ENCODE measurements around the gene KRTAP16-1. TPM values are rescaled to one million over a fixed set of nuclear protein-coding genes. Genes with fewer than 3 reads are reported as not detected.

The KRTAP16-1 gene
- total RNA-seq, 1 donor from 2014 or later = not detected

DNA sequence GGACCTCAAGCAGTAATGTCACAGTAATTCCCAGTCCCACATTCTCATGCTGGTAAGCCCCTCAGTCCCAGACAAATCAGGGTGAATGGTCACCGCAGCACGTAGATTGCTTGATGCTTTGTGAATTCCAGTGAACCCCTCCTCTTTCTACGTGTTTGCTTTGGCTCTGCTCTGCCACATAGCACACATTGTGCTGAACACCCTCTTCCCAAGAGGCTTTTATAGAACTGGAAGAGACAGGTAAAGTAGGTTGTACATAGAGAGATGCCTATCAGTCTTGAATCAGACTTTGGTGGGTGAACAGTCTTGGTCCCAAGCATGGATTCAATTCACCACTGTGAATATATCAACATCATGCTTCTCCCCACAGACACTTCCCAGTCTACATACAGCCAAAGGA, 44.5 kb downstream of the KRTAP16-1 start:
- TF ChIP-seq, protein P1, sequence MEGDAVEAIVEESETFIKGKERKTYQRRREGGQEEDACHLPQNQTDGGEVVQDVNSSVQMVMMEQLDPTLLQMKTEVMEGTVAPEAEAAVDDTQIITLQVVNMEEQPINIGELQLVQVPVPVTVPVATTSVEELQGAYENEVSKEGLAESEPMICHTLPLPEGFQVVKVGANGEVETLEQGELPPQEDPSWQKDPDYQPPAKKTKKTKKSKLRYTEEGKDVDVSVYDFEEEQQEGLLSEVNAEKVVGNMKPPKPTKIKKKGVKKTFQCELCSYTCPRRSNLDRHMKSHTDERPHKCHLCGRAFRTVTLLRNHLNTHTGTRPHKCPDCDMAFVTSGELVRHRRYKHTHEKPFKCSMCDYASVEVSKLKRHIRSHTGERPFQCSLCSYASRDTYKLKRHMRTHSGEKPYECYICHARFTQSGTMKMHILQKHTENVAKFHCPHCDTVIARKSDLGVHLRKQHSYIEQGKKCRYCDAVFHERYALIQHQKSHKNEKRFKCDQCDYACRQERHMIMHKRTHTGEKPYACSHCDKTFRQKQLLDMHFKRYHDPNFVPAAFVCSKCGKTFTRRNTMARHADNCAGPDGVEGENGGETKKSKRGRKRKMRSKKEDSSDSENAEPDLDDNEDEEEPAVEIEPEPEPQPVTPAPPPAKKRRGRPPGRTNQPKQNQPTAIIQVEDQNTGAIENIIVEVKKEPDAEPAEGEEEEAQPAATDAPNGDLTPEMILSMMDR (IDR thresholded peaks at IDR 0.05) = no peak
- H3K4me1 Mint-ChIP-seq (ENCODE audit: low read depth) = no peaks in the 10 kb centered on the region
- no peak overlapping the region for H3K4me3 Mint-ChIP-seq (ENCODE audit: unreplicated experiment)
- peaks cover 2% of the 10 kb centered on the region for H3K36me3 Mint-ChIP-seq (ENCODE audit: low read depth)
- peaks cover 2% of the 10 kb centered on the region for H3K9me3 Mint-ChIP-seq (ENCODE audit: low read depth)
- H3K27ac Mint-ChIP-seq (ENCODE audit: unreplicated experiment) = no peak overlapping the region
- DNase-seq (ENCODE audit: low spot score) = no peak
- peaks cover 16% of the 10 kb centered on the region for H3K27me3 Mint-ChIP-seq (ENCODE audit: low read depth)

DNA sequence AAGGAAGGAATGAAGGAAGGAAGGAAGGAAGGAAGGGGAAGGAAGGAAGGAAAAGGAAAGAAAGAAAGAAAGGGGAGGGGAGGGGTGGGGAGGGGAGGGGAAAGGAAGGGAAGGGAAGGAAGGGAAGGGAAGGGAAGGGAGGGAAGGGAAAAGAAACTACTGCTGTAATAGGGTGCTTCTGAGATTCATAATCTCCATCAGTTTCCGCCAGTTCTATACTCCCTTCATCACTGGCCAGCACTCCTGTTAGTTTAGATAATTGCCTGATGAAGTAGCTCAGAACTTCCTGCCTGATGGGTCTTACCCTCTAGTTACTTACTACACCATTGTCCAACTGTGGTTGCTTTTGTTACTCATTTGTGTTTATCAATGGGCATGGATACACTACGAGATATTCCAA, 45.9 kb downstream of the KRTAP16-1 start:
- H3K27me3 Mint-ChIP-seq (ENCODE audit: low read depth) = peaks cover 16% of the 10 kb centered on the region
- H3K9me3 Mint-ChIP-seq (ENCODE audit: low read depth) = peaks cover 2% of the 10 kb centered on the region
- no peak overlapping the region for H3K4me3 Mint-ChIP-seq (ENCODE audit: unreplicated experiment)
- TF ChIP-seq, protein P1 (IDR thresholded peaks at IDR 0.05) = no peak
- no peak for DNase-seq (ENCODE audit: low spot score)
- no peak overlapping the region for H3K27ac Mint-ChIP-seq (ENCODE audit: unreplicated experiment)
- peaks cover 2% of the 10 kb centered on the region for H3K36me3 Mint-ChIP-seq (ENCODE audit: low read depth)
- no peaks in the 10 kb centered on the region for H3K4me1 Mint-ChIP-seq (ENCODE audit: low read depth)

DNA sequence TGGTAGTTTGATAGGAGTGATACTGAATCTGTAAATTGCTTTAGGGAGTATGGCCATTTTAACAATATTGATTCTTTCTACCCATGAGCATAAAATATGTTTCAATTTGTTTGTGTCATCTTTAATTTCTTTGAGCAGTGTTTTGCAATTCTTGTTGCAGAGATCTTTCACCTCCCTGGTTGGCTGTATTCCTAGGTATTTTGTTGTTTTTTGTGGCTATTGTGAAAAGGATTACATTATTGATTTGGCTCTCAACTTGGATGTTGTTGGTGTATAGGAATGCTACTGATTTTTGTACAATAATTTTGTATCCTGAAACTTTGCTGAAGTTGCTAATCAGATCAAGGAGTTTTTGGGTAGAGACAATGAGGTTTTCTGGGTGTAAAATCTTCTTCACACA, 50.7 kb downstream of the KRTAP16-1 start:
- H3K27ac Mint-ChIP-seq (ENCODE audit: unreplicated experiment) = no peak overlapping the region
- TF ChIP-seq, protein P1 (IDR thresholded peaks at IDR 0.05) = no peak

More for the DNA sequence above, 50.7 kb downstream of the KRTAP16-1 start:
- peaks cover 2% of the 10 kb centered on the region for H3K36me3 Mint-ChIP-seq (ENCODE audit: low read depth)
- H3K4me1 Mint-ChIP-seq (ENCODE audit: low read depth) = peaks cover 10% of the 10 kb centered on the region
- peaks cover 2% of the 10 kb centered on the region for H3K9me3 Mint-ChIP-seq (ENCODE audit: low read depth)
- H3K4me3 Mint-ChIP-seq (ENCODE audit: unreplicated experiment) = no peak overlapping the region
- no peak for DNase-seq (ENCODE audit: low spot score)
- H3K27me3 Mint-ChIP-seq (ENCODE audit: low read depth) = peaks cover 20% of the 10 kb centered on the region

Other genes starting within 250 kb of the KRTAP16-1 start
- gene KRTAP2-3, start 249.2 kb downstream of the KRTAP16-1 start, total RNA-seq = not detected in 3 replicates
- not detected in 3 replicates for gene KRTAP2-4, start 243.4 kb downstream of the KRTAP16-1 start, total RNA-seq
- gene KRTAP4-7, start 225.2 kb downstream of the KRTAP16-1 start, total RNA-seq = not detected in 3 replicates
- not detected in 3 replicates for gene KRTAP4-8, start 211.2 kb downstream of the KRTAP16-1 start, total RNA-seq
- not detected in 3 replicates for gene KRTAP4-16, start 207.1 kb downstream of the KRTAP16-1 start, total RNA-seq
- gene KRTAP4-9, start 203.9 kb downstream of the KRTAP16-1 start, total RNA-seq = not detected in 3 replicates
- gene KRTAP4-11, start 190.9 kb downstream of the KRTAP16-1 start, total RNA-seq = not detected in 3 replicates
- gene KRTAP4-12, start 185.1 kb downstream of the KRTAP16-1 start, total RNA-seq = not detected in 3 replicates
- not detected in 3 replicates for gene KRTAP4-6, start 168.8 kb downstream of the KRTAP16-1 start, total RNA-seq
- not detected in 3 replicates for gene KRTAP4-5, start 159.5 kb downstream of the KRTAP16-1 start, total RNA-seq
- not detected in 3 replicates for gene KRTAP4-4, start 148.6 kb downstream of the KRTAP16-1 start, total RNA-seq
- gene KRTAP4-3, start 141.1 kb downstream of the KRTAP16-1 start, total RNA-seq = not detected in 3 replicates
- not detected in 3 replicates for gene KRTAP4-2, start 131.1 kb downstream of the KRTAP16-1 start, total RNA-seq
- not detected in 3 replicates for gene KRTAP4-1, start 124.4 kb downstream of the KRTAP16-1 start, total RNA-seq
- gene KRTAP9-1, start 119.4 kb downstream of the KRTAP16-1 start, total RNA-seq = not detected in 3 replicates
- gene KRTAP9-2, start 82.7 kb downstream of the KRTAP16-1 start, total RNA-seq = not detected in 3 replicates
- gene KRTAP9-3, start 76.9 kb downstream of the KRTAP16-1 start, total RNA-seq = not detected in 3 replicates
- gene KRTAP9-8, start 71.3 kb downstream of the KRTAP16-1 start, total RNA-seq = not detected in 3 replicates
- gene KRTAP9-4, start 59.6 kb downstream of the KRTAP16-1 start, total RNA-seq = not detected in 3 replicates
- gene KRTAP9-9, start 53.9 kb downstream of the KRTAP16-1 start, total RNA-seq = not detected in 3 replicates
- not detected in 3 replicates for gene KRTAP9-6, start 43.9 kb downstream of the KRTAP16-1 start, total RNA-seq
- gene KRTAP9-7, start 33.6 kb downstream of the KRTAP16-1 start, total RNA-seq = not detected in 3 replicates
- not detected in 3 replicates for gene KRTAP29-1, start 6.5 kb downstream of the KRTAP16-1 start, total RNA-seq
- gene KRTAP17-1, start 6.4 kb upstream of the KRTAP16-1 start, total RNA-seq = not detected in 3 replicates
- not detected in 3 replicates for gene KRT33A, start 41.5 kb upstream of the KRTAP16-1 start, total RNA-seq
- not detected in 3 replicates for gene KRT33B, start 60.5 kb upstream of the KRTAP16-1 start, total RNA-seq
- not detected in 3 replicates for gene KRT34, start 73.0 kb upstream of the KRTAP16-1 start, total RNA-seq
- not detected in 3 replicates for gene KRT31, start 88.3 kb upstream of the KRTAP16-1 start, total RNA-seq
- not detected in 3 replicates for gene KRT37, start 115.3 kb upstream of the KRTAP16-1 start, total RNA-seq
- not detected in 3 replicates for gene KRT38, start 131.7 kb upstream of the KRTAP16-1 start, total RNA-seq
- not detected in 3 replicates for gene KRT32, start 158.1 kb upstream of the KRTAP16-1 start, total RNA-seq
- gene KRT35, start 171.8 kb upstream of the KRTAP16-1 start, total RNA-seq = not detected in 3 replicates
- gene KRT36, start 180.6 kb upstream of the KRTAP16-1 start, total RNA-seq = not detected in 3 replicates
- gene KRT13, start 196.3 kb upstream of the KRTAP16-1 start, total RNA-seq = not detected in 3 replicates
- not detected in 3 replicates for gene KRT15, start 209.6 kb upstream of the KRTAP16-1 start, total RNA-seq
- gene KRT19, start 219.0 kb upstream of the KRTAP16-1 start, total RNA-seq = 1.3 to 1.7 TPM in 2 of 3 replicates, not detected in the other

Data from chondrocyte (in vitro differentiated cells).